Tibial artery (tissue), 4 donors: ENCODE data around the gene DYRK1A.

Experiments used
- DNase-seq, 2 donors: peaks; one replicate each; pipeline ENCODE4 v3.0.0-alpha.2; 2019
- H3K27ac ChIP-seq, 2 donors: fragments of 200-600 bp; sonication (generic) in 1 of 2; 1 replicate in 1 of 2; 2 replicates in 1 of 2; pipeline ENCODE4 v1.5.1; 2018 to 2019; ENCODE audit warnings: mild to moderate bottlenecking in 1 of 2
- H3K27me3 ChIP-seq, 2 donors: fragments of 200-600 bp; sonication (generic) in 1 of 2; one replicate each; pipeline versions ENCODE4 v1.5.1 to v1.6.0; 2016 to 2019
- H3K36me3 ChIP-seq, 3 donors: fragments of 200-600 bp; sonication (generic) in 2 of 3; one replicate each; pipeline ENCODE4 v1.5.1; 2016 to 2019; ENCODE audit warnings: mild to moderate bottlenecking in 2 of 3
- H3K4me1 ChIP-seq, 4 donors: fragments of 200-600 bp; sonication (generic) in 2 of 4; 1 replicate in 3 of 4; 2 replicates in 1 of 4; pipeline ENCODE4 v1.5.1; 2016 to 2019
- H3K4me3 ChIP-seq, 2 donors: fragments of 200-600 bp; sonication (generic) in 1 of 2; 1 replicate in 1 of 2; 2 replicates in 1 of 2; pipeline ENCODE4 v1.5.1; 2018 to 2019; ENCODE audit warnings: mild to moderate bottlenecking in 2 of 2
- H3K9me3 ChIP-seq, 3 donors: fragments of 200-600 bp; sonication (generic) in 1 of 3; one replicate each; pipeline ENCODE4 v1.5.1; 2016 to 2019
- intact Hi-C: fragments of 100-400 bp; cut with DNase I; formaldehyde crosslinking; loops from one replicate; pipeline ENCODE4 v1.15.0; 2023; ENCODE audit warnings: low total_unique reads
- TF ChIP-seq, protein P1 (sequence below), 2 experiments: fragments of 200-600 bp in 1 of 2; fragments of 450-650 bp in 1 of 2; IDR thresholded peaks; one replicate each; pipeline ENCODE4 v1.5.1; 2017 to 2019; ENCODE audit warnings: antibody characterized with exemption in 2 of 2, mild to moderate bottlenecking in 1 of 2, moderate library complexity in 1 of 2

DYRK1A gene

GRCh38 chr21:37484535-37485474 is 118.2 kb downstream of the DYRK1A start:
- Histone ChIP-seq H3K4me3 (no peak overlapping the region), H3K9me3 (no peaks in the 10 kb centered on the region), H3K27ac (no peak overlapping the region), H3K27me3 (no peaks in the 10 kb centered on the region), H3K36me3 (peaks cover 17 to 33% (median 33%) of the 10 kb centered on the region in 3 donors), H3K4me1 (peaks cover 0 to 7% (median 0%) of the 10 kb centered on the region in 4 donors)
- TF ChIP-seq, protein P1, sequence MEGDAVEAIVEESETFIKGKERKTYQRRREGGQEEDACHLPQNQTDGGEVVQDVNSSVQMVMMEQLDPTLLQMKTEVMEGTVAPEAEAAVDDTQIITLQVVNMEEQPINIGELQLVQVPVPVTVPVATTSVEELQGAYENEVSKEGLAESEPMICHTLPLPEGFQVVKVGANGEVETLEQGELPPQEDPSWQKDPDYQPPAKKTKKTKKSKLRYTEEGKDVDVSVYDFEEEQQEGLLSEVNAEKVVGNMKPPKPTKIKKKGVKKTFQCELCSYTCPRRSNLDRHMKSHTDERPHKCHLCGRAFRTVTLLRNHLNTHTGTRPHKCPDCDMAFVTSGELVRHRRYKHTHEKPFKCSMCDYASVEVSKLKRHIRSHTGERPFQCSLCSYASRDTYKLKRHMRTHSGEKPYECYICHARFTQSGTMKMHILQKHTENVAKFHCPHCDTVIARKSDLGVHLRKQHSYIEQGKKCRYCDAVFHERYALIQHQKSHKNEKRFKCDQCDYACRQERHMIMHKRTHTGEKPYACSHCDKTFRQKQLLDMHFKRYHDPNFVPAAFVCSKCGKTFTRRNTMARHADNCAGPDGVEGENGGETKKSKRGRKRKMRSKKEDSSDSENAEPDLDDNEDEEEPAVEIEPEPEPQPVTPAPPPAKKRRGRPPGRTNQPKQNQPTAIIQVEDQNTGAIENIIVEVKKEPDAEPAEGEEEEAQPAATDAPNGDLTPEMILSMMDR (IDR thresholded peaks at IDR 0.05): no peak
- intact Hi-C loops: no loop called here
- no peak for DNase-seq

DNA sequence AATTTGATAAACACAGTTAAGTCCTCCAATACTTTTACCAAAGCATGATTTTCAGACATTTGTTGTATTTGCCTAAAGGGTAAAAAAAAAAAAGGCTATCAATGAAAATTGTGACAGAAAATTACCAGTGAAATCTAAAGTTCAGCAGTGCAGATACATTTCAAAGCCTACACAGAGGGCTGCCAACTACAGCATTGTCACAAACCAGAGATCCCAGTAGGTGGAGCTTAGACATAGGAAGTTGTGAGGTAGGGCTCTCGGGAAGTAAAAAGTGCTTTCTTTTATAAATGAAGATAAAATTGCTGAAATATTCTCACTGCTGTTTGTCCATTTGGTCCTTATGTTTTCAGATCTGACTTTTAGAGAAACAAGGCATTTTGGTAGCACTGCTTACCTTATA is 123.0 kb downstream of the DYRK1A start:
- Histone ChIP-seq H3K27me3 (no peaks in the 10 kb centered on the region), H3K27ac (no peak overlapping the region), H3K36me3 (peaks cover 7 to 34% (median 16%) of the 10 kb centered on the region in 3 donors), H3K9me3 (no peaks in the 10 kb centered on the region), H3K4me3 (no peak overlapping the region), H3K4me1 (peaks cover 0 to 7% (median 0%) of the 10 kb centered on the region in 4 donors)
- DNase-seq: no peak
- intact Hi-C loops: no loop called here
- TF ChIP-seq, protein P1 (IDR thresholded peaks at IDR 0.05): no peak

DNA sequence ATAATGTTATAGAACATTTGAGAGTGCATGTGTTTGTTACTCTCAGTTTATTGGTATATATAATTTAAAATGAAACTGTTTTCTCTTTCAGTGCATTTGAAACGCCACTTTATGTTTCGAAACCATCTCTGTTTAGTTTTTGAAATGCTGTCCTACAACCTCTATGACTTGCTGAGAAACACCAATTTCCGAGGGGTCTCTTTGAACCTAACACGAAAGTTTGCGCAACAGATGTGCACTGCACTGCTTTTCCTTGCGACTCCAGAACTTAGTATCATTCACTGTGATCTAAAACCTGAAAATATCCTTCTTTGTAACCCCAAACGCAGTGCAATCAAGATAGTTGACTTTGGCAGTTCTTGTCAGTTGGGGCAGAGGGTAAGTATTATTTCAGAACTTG is 123.5 kb downstream of the DYRK1A start:
- peaks cover 0 to 1% (median 0%) of the 10 kb centered on the region in 4 donors for H3K4me1 ChIP-seq
- no peaks in the 10 kb centered on the region for H3K9me3 ChIP-seq
- H3K4me3 ChIP-seq: no peak overlapping the region
- H3K27ac ChIP-seq: no peak overlapping the region
- no peaks in the 10 kb centered on the region for H3K27me3 ChIP-seq
- TF ChIP-seq, protein P1 (IDR thresholded peaks at IDR 0.05): no peak
- intact Hi-C loops: no loop called here
- no peak for DNase-seq
- H3K36me3 ChIP-seq: peaks cover 7 to 39% (median 16%) of the 10 kb centered on the region in 3 donors

- Histone ChIP-seq H3K27ac (no peak overlapping the region), H3K27me3 (no peaks in the 10 kb centered on the region), H3K4me1 (no peaks in the 10 kb centered on the region), H3K4me3 (no peak overlapping the region), H3K9me3 (no peaks in the 10 kb centered on the region), H3K36me3 (peaks cover 2 to 38% (median 5%) of the 10 kb centered on the region in 3 donors)
- TF ChIP-seq, protein P1 (IDR thresholded peaks at IDR 0.05): peak in 1 of 2 experiments; percentile 21
- intact Hi-C loops: no loop called here
- DNase-seq: no peak
Observed at GRCh38 chr21:37496972-37497371, 130.4 kb downstream of the DYRK1A start.

DNA sequence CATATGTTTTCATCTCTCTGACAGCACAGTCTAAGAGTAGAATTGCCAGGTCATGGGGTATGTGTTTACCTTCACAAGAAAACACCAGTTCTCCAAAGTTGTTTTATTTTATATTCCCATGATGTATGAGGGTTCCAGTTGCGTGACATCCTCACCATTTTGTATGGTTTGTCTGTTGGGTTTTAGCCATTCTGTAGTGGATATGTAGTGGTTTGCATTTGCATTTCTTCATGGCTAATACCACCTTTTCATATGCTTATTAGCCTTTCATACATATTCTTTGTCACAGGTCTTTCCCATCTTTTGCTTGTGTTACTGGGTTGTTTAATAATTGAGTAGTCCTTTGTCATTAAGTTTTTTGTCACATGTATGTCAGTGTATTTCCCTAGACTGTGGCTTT is 132.1 kb downstream of the DYRK1A start:
- Histone ChIP-seq H3K9me3 (peaks cover 0 to 6% (median 4%) of the 10 kb centered on the region in 3 donors), H3K4me3 (no peak overlapping the region), H3K36me3 (peaks cover 13 to 36% (median 19%) of the 10 kb centered on the region in 3 donors), H3K4me1 (no peaks in the 10 kb centered on the region), H3K27me3 (no peaks in the 10 kb centered on the region), H3K27ac (no peak overlapping the region)
- intact Hi-C loops: no loop called here
- DNase-seq: no peak
- TF ChIP-seq, protein P1 (IDR thresholded peaks at IDR 0.05): no peak
